Measurements from ENCODE around the gene MTAP.

DNA sequence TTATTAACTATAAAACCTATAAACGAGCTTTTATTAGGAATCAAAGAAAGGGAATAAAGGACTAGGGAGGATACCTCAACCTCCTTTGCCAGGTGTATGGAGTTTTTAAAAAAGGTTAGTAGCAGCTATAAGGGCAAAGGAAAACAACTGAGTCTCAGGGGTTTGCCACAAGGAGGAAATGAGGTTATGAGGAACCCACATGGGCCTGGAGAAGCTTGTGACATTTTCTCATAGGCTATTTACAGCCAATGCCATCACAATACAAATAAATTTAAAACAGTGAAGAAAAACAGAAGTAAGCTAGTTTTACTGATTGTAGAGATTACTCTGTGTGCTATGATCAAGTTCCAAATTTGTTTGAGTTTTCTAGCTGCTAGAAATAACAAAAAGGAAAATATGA, 99.1 kb downstream of the MTAP start:
- no peak for TF ChIP-seq TRIM28 (IDR thresholded peaks at IDR 0.05; ENCODE audit: borderline replicate concordance, low read length)
- no peak for TF ChIP-seq ZNF335 (tag by site-specific recombination; conservative IDR thresholded peaks at IDR 0.05)
- TF ChIP-seq ZNF146 (tag by site-specific recombination; IDR thresholded peaks at IDR 0.05), result no peak
